Measurements from ENCODE around the gene CMSS1.

CMSS1 gene

GRCh38 chr3:99958222-99958912 lies 140.7 kb downstream of the CMSS1 start:
- Histone ChIP-seq H3K36me3 (replicated peaks; ENCODE audit: insufficient read depth, low read length) (no peaks in the 10 kb centered on the region), H2AFZ (ENCODE audit: low read length) (no peak overlapping the region), H3K27me3 (replicated peaks; ENCODE audit: insufficient read depth, low read length) (no peaks in the 10 kb centered on the region), H4K20me1 (ENCODE audit: insufficient read depth, low read length) (no peaks in the 10 kb centered on the region), H3K4me1 (ENCODE audit: low read length) (0 out of 2 replicates have a peak, but pooled peaks cover 7% of the 10 kb centered on the region), H3K4me2 (ENCODE audit: low read depth, low read length) (no peak overlapping the region), H3K9ac (ENCODE audit: low read length) (no peak overlapping the region), H3K79me2 (ENCODE audit: low read length) (no peaks in the 10 kb centered on the region), H3K27ac (ENCODE audit: low read length) (no peak overlapping the region), H3K4me3 (ENCODE audit: low read length) (no peak overlapping the region), H3K9me2 (replicated peaks; ENCODE audit: insufficient read depth, low read length) (no peaks in the 10 kb centered on the region), H3K9me3 (replicated peaks; ENCODE audit: insufficient read depth, low read length) (no peaks in the 10 kb centered on the region), H3F3A (ENCODE audit: insufficient read depth, low read length) (no peaks in the 10 kb centered on the region)
- no peak for DNase-seq
- TF ChIP-seq EZH2 (optimal IDR thresholded peaks at IDR 0.05; ENCODE audit: low read depth, low read length): no peak
- TF ChIP-seq EZH2phosphoT487 (IDR thresholded peaks at IDR 0.05; ENCODE audit: low read length): no peak
- TF ChIP-seq CTCF (IDR thresholded peaks at IDR 0.05; ENCODE audit: low read length): no peak

- H3K79me2 ChIP-seq (ENCODE audit: low read length): no peaks in the 10 kb centered on the region
- no peak for DNase-seq
- no peaks in the 10 kb centered on the region for H3K27me3 ChIP-seq (replicated peaks; ENCODE audit: insufficient read depth, low read length)
- no peaks in the 10 kb centered on the region for H4K20me1 ChIP-seq (ENCODE audit: insufficient read depth, low read length)
- H3F3A ChIP-seq (ENCODE audit: insufficient read depth, low read length): no peaks in the 10 kb centered on the region
- no peak for TF ChIP-seq CTCF (IDR thresholded peaks at IDR 0.05; ENCODE audit: low read length)
- no peak for TF ChIP-seq EZH2phosphoT487 (IDR thresholded peaks at IDR 0.05; ENCODE audit: low read length)
- TF ChIP-seq EZH2 (optimal IDR thresholded peaks at IDR 0.05; ENCODE audit: low read depth, low read length): no peak
- no peaks in the 10 kb centered on the region for H3K9me3 ChIP-seq (replicated peaks; ENCODE audit: insufficient read depth, low read length)
- H3K4me3 ChIP-seq (ENCODE audit: low read length): no peak overlapping the region
- H3K9me2 ChIP-seq (replicated peaks; ENCODE audit: insufficient read depth, low read length): no peaks in the 10 kb centered on the region
- no peak overlapping the region for H3K9ac ChIP-seq (ENCODE audit: low read length)
- H3K27ac ChIP-seq (ENCODE audit: low read length): no peak overlapping the region
- H3K36me3 ChIP-seq (replicated peaks; ENCODE audit: insufficient read depth, low read length): no peaks in the 10 kb centered on the region
- H2AFZ ChIP-seq (ENCODE audit: low read length): no peak overlapping the region
- no peak overlapping the region for H3K4me2 ChIP-seq (ENCODE audit: low read depth, low read length)
- 0 out of 2 replicates have a peak, but pooled peaks cover 3% of the 10 kb centered on the region for H3K4me1 ChIP-seq (ENCODE audit: low read length)
These were observed 142.6 kb downstream of the CMSS1 start for GRCh38 chr3:99960123-99960878.

- Histone ChIP-seq H3K36me3 (replicated peaks; ENCODE audit: insufficient read depth, low read length) (no peaks in the 10 kb centered on the region), H2AFZ (ENCODE audit: low read length) (no peak overlapping the region), H3K79me2 (ENCODE audit: low read length) (no peaks in the 10 kb centered on the region), H3K9me2 (replicated peaks; ENCODE audit: insufficient read depth, low read length) (no peaks in the 10 kb centered on the region), H3K4me2 (ENCODE audit: low read depth, low read length) (no peak overlapping the region), H3K9ac (ENCODE audit: low read length) (no peak overlapping the region), H3K4me1 (ENCODE audit: low read length) (0 out of 2 replicates have a peak, but pooled peaks cover 3% of the 10 kb centered on the region), H3K9me3 (replicated peaks; ENCODE audit: insufficient read depth, low read length) (no peaks in the 10 kb centered on the region), H3F3A (ENCODE audit: insufficient read depth, low read length) (no peaks in the 10 kb centered on the region), H3K27ac (ENCODE audit: low read length) (no peak overlapping the region), H4K20me1 (ENCODE audit: insufficient read depth, low read length) (no peaks in the 10 kb centered on the region), H3K4me3 (ENCODE audit: low read length) (no peak overlapping the region), H3K27me3 (replicated peaks; ENCODE audit: insufficient read depth, low read length) (no peaks in the 10 kb centered on the region)
- DNase-seq: no peak
- no peak for TF ChIP-seq EZH2 (optimal IDR thresholded peaks at IDR 0.05; ENCODE audit: low read depth, low read length)
- no peak for TF ChIP-seq EZH2phosphoT487 (IDR thresholded peaks at IDR 0.05; ENCODE audit: low read length)
- TF ChIP-seq CTCF (IDR thresholded peaks at IDR 0.05; ENCODE audit: low read length): no peak
These were observed 143.3 kb downstream of the CMSS1 start for GRCh38 chr3:99960941-99961340.

Data from MM.1S (cell line).